Activated naive CD4-positive, alpha-beta T cell treated with anti-CD3 and anti-CD28 coated beads, Interleukin-2, amount 50 U/mL, for 16 hours (primary cell): ENCODE data around the gene GCGR.

Experiments used
- DNase-seq: peaks from one replicate; pipeline ENCODE4 v3.0.0-alpha.2; 2020

GCGR gene

DNA sequence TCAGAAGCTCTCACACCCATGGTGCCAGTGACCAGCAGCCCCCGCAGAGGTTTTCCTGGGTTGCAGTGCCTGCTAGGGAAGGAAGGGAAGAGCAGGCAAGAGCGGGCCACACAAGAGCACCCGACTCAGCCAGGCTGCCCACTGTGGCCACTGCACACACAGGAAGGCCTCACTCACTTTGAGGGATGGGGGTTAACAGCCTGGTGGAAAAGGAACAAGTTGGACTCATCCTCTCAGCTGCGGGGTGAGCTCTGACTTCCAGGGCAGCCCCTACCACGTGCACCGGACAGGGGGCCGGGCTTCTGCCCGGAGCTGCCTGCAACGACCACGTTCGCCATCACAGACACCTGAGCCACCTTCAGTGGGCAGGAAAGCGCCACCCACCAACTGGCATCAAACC is 48.3 kb downstream of the GCGR start:
- no peak for DNase-seq

GRCh38 chr17:81854974-81855774 is 51.2 kb downstream of the GCGR start:
- DNase-seq: no peak

GRCh38 chr17:81858170-81858966 is 54.4 kb downstream of the GCGR start:
- no peak for DNase-seq

GRCh38 chr17:81858967-81859905 is 55.3 kb downstream of the GCGR start:
- no peak for DNase-seq

DNA sequence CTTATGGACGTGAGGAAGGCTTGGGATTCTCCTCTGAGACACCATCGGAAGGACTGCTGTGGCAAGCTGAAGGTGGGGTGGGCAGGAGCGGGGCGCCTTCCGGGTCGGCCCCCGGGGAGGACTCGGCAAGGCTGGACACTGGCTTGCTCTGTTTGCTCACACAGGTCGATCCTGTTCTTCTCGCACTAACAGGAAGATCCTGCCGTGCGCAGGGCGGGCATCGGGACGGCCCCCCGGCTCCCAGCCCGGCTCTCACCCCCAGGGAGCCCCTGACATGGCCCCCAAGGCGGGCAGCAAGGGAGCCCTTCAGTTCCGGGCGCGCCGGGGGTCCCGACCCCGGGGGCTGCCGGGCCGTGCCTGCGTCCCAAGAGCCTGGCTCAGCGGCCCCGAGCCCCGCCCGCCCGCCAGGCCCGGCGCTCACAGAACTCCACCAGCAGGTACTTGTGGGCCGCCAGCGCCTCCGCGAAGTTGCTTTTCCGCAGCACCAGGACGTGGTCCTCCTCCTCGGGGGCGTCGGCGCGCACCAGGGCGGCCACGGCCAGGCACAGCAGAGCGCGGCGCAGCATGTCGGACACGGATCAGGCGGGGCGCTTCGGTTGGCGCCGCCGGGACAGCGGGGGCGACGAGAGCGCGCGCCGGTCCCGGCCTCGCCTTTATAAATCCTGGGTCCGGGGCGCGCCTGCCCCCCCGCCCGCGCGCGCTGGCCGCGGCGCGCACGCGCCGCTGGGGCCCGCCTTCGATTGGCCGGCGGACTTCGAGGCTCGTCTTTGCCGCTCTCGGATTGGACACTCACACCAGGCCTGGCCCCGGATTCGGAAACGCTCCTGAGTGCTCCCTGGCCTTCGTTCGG is 56.2 kb downstream of the GCGR start, which contains the start of gene P4HB:
Gene P4HB (minus strand): TSS at position 630 of the 850 bp plus-strand sequence. CDS start 64 bp downstream, at position 566.
- DNase-seq: no peak

- DNase-seq: peak; percentile 98
These were observed 57.0 kb downstream of the GCGR start for GRCh38 chr17:81860756-81861568.

DNA sequence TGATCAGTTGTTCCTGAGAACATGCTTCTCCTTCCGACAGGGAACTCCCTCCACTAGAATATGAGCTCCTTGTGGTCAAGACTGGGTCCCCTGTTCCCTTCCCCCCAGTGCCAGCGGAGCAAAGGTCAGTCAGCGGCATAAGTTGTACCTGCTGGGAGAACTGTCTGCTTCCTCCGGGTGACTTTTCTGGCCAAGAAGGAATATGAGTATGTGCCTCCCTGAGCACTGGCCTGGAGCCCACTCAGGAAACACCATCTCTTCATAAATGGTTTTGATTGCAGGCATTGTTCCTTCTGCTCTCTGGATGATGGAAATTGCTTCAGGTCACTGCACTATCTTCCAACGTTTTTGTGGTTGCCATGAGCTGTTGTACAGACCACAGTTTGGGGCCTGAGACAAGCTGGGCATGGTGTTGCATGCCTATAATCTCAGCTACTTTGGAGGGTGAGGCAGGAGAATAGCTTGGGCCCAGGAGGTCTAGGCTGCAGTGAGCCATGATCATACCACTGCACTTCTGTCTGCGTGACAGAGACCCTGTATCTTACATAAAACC is 59.2 kb downstream of the GCGR start:
- DNase-seq: no peak
